Anterior cingulate cortex (tissue), 58 donors: ENCODE measurements around the gene AKAP13.
"Not testable (repeated sequence)": the region's sequence is repeated elsewhere in the genome, so short reads cannot be mapped to it uniquely, and the experiment has no call there.

Source experiments
- DNase-seq, 58 donors: peaks; one replicate each; lab custom pipeline; 2025; lab: John Stamatoyannopoulos, UW

The AKAP13 gene

GRCh38 chr15:85429522-85429921 lies 49.1 kb downstream of the AKAP13 start:
- no peak for DNase-seq

GRCh38 chr15:85430406-85431204 lies 50.2 kb downstream of the AKAP13 start:
- no peak for DNase-seq

- DNase-seq: no peak
Measured at GRCh38 chr15:85439996-85440395, 59.6 kb downstream of the AKAP13 start.

- DNase-seq: no peak
Measured at GRCh38 chr15:85440451-85440850, 60.0 kb downstream of the AKAP13 start.

GRCh38 chr15:85441854-85442253 lies 61.5 kb downstream of the AKAP13 start:
- DNase-seq: not testable (repeated sequence)

GRCh38 chr15:85443046-85443445 lies 62.6 kb downstream of the AKAP13 start:
- DNase-seq: no peak

- DNase-seq: no peak
Measured at GRCh38 chr15:85443593-85444087, 63.2 kb downstream of the AKAP13 start.

GRCh38 chr15:85444122-85444745 lies 63.8 kb downstream of the AKAP13 start:
- no peak for DNase-seq

GRCh38 chr15:85445361-85445760 lies 65.0 kb downstream of the AKAP13 start:
- no peak for DNase-seq

- DNase-seq: no peak
Measured at GRCh38 chr15:85451099-85451700, 70.8 kb downstream of the AKAP13 start.

GRCh38 chr15:85452436-85452835 lies 72.0 kb downstream of the AKAP13 start:
- no peak for DNase-seq

GRCh38 chr15:85453144-85453872 lies 72.9 kb downstream of the AKAP13 start:
- DNase-seq: no peak

- DNase-seq: no peak
Measured at GRCh38 chr15:85454403-85454802, 74.0 kb downstream of the AKAP13 start.

GRCh38 chr15:85455891-85456290 lies 75.5 kb downstream of the AKAP13 start:
- no peak for DNase-seq

GRCh38 chr15:85456798-85457197 lies 76.4 kb downstream of the AKAP13 start:
- no peak for DNase-seq

GRCh38 chr15:85457392-85457968 lies 77.1 kb downstream of the AKAP13 start:
- DNase-seq: no peak

GRCh38 chr15:85458764-85459163 lies 78.4 kb downstream of the AKAP13 start:
- no peak for DNase-seq

GRCh38 chr15:85462029-85462428 lies 81.6 kb downstream of the AKAP13 start:
- DNase-seq: no peak

GRCh38 chr15:85463276-85463892 lies 83.0 kb downstream of the AKAP13 start:
- DNase-seq: no peak

- no peak for DNase-seq
Measured at GRCh38 chr15:85463976-85464375, 83.6 kb downstream of the AKAP13 start.
